ENCODE measurements around the gene ENOX1.

GRCh38 chr13:43611281-43612273, 175.2 kb downstream of the ENOX1 start:
- TF ChIP-seq ZFP37 (CRISPR knock-in tag; IDR thresholded peaks at IDR 0.05; ENCODE audit: borderline replicate concordance): no peak
- TF ChIP-seq UBTF (CRISPR knock-in tag; IDR thresholded peaks at IDR 0.05): no peak
- no peak for TF ChIP-seq RAD21 (CRISPR knock-in tag; IDR thresholded peaks at IDR 0.05)
- no peak for TF ChIP-seq ZNF432 (CRISPR knock-in tag; IDR thresholded peaks at IDR 0.05; ENCODE audit: borderline replicate concordance)
- TF ChIP-seq FOXA1 (IDR thresholded peaks at IDR 0.05): no peak
- no peak for TF ChIP-seq FOXA1 (CRISPR knock-in tag; IDR thresholded peaks at IDR 0.05)
- no peak for TF ChIP-seq U2AF2 (IDR thresholded peaks at IDR 0.05; ENCODE audit: low read depth, low read length)
- TF ChIP-seq ZNF274 (CRISPR knock-in tag; IDR thresholded peaks at IDR 0.05): no peak

Data from HepG2 (cell line).